Ascending aorta (tissue), 2 donors: ENCODE results near the gene KTN1. TPM values are rescaled to one million over a fixed set of nuclear protein-coding genes. Genes with fewer than 3 reads are reported as not detected.

ENCODE experiments used
- DNase-seq, 2 donors: peaks; one replicate each; pipeline ENCODE4 v3.0.0-alpha.2; 2019; ENCODE audit warnings: low spot score in 2 of 2
- H3K27ac ChIP-seq, 2 donors: fragments of 200-600 bp; sonication (generic); one replicate each; pipeline ENCODE4 v1.5.1; 2016 to 2017; ENCODE audit warnings: mild to moderate bottlenecking in 1 of 2
- H3K27me3 ChIP-seq: fragments of 200-600 bp; sonication (generic); one replicate; pipeline ENCODE4 v1.5.1; 2017
- H3K36me3 ChIP-seq, 2 donors: fragments of 200-600 bp; sonication (generic); one replicate each; pipeline ENCODE4 v1.5.1; 2016
- H3K4me1 ChIP-seq, 2 donors: fragments of 200-600 bp; sonication (generic); one replicate each; pipeline ENCODE4 v1.5.1; 2016 to 2017; ENCODE audit warnings: mild to moderate bottlenecking in 1 of 2
- H3K4me3 ChIP-seq, 2 donors: fragments of 200-600 bp; sonication (generic); one replicate each; pipeline ENCODE4 v1.5.1; 2016 to 2017; ENCODE audit warnings: mild to moderate bottlenecking in 1 of 2
- H3K9me3 ChIP-seq, 2 donors: fragments of 200-600 bp; sonication (generic); one replicate each; pipeline ENCODE4 v1.5.1; 2016
- intact Hi-C: fragments of 100-400 bp; cut with DNase I; formaldehyde crosslinking; loops from one replicate; pipeline ENCODE4 v1.15.1; 2023
- total RNA-seq: library from RNA; depleted of rRNA; stranded (reverse); fragments of >200 nt; gene quantifications from one replicate; pipeline ENCODE4 v1.1.0, GENCODE V29; 2016
- TF ChIP-seq, protein P1 (sequence below), 3 experiments: fragments of 200-600 bp in 2 of 3; fragments of 450-650 bp in 1 of 3; sonication (generic) in 2 of 3; IDR thresholded peaks; one replicate each; pipeline ENCODE4 v1.5.1; 2016 to 2019; ENCODE audit warnings: antibody characterized with exemption in 3 of 3, mild to moderate bottlenecking in 1 of 3, moderate library complexity in 1 of 3

Gene KTN1
- total RNA-seq, 1 donor from 2014 or later, result 36.3 TPM

DNA sequence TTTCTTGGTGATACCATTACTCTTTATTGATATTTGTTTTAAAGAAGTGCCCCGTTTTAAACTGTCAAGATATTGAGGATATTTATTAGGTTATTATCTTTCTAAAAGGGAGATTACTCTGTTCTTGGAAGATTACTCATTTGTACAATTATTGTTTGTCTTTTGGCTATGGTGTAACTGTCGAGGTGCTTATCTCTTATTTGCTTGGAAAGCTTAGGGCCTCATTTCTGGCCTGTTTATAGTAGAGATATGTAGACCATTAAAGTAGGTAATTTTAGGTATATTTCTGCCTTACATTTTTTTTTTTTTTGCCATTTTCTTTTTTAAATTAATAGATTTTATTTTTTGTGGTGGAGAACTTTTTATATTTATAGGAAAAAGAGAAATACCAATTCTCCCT is 74.2 kb downstream of the KTN1 start:
- no peak for DNase-seq
- TF ChIP-seq, protein P1, sequence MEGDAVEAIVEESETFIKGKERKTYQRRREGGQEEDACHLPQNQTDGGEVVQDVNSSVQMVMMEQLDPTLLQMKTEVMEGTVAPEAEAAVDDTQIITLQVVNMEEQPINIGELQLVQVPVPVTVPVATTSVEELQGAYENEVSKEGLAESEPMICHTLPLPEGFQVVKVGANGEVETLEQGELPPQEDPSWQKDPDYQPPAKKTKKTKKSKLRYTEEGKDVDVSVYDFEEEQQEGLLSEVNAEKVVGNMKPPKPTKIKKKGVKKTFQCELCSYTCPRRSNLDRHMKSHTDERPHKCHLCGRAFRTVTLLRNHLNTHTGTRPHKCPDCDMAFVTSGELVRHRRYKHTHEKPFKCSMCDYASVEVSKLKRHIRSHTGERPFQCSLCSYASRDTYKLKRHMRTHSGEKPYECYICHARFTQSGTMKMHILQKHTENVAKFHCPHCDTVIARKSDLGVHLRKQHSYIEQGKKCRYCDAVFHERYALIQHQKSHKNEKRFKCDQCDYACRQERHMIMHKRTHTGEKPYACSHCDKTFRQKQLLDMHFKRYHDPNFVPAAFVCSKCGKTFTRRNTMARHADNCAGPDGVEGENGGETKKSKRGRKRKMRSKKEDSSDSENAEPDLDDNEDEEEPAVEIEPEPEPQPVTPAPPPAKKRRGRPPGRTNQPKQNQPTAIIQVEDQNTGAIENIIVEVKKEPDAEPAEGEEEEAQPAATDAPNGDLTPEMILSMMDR (IDR thresholded peaks at IDR 0.05), result no peak
- intact Hi-C loops, result no loop called here
- Histone ChIP-seq H3K9me3 (no peaks in the 10 kb centered on the region), H3K4me1 (no peaks in the 10 kb centered on the region), H3K27me3 (no peaks in the 10 kb centered on the region), H3K27ac (no peak overlapping the region), H3K4me3 (no peak overlapping the region), H3K36me3 (peaks cover 57 to 81% of the 10 kb centered on the region in 2 donors)

DNA sequence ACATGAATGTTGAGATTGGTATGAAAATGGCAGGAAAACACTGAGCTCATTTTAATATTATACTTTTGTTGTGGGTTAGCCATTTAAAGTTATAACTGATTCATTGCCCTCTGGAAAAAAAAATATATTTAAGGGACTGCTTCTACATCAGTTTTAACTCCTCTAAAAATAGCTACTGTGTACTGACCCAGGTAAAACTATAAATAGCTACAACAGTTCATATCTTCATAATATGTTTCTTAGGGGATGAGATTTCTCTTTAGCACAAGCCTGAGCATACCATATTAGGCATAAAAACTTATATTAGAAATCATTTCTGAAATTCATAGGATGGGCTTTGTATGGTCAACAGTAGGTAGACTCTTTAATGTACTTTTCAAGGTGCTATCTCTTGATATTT is 81.0 kb downstream of the KTN1 start:
- Histone ChIP-seq H3K27me3 (no peaks in the 10 kb centered on the region), H3K36me3 (peaks cover 40 to 41% of the 10 kb centered on the region in 2 donors), H3K4me3 (no peak overlapping the region), H3K27ac (no peak overlapping the region), H3K9me3 (no peaks in the 10 kb centered on the region), H3K4me1 (peaks cover 0 to 3% of the 10 kb centered on the region in 2 donors)
- DNase-seq, result no peak
- TF ChIP-seq, protein P1 (IDR thresholded peaks at IDR 0.05), result no peak
- intact Hi-C loops, result no loop called here

GRCh38 chr14:55662752-55663151 is 82.7 kb downstream of the KTN1 start:
- intact Hi-C loops, result no loop called here
- H3K9me3 ChIP-seq, result no peaks in the 10 kb centered on the region
- H3K36me3 ChIP-seq, result peaks cover 24 to 26% of the 10 kb centered on the region in 2 donors
- no peak overlapping the region for H3K4me3 ChIP-seq
- H3K27me3 ChIP-seq, result no peaks in the 10 kb centered on the region
- DNase-seq, result no peak
- TF ChIP-seq, protein P1 (IDR thresholded peaks at IDR 0.05), result no peak
- peaks cover 0 to 3% of the 10 kb centered on the region in 2 donors for H3K4me1 ChIP-seq
- no peak overlapping the region for H3K27ac ChIP-seq

DNA sequence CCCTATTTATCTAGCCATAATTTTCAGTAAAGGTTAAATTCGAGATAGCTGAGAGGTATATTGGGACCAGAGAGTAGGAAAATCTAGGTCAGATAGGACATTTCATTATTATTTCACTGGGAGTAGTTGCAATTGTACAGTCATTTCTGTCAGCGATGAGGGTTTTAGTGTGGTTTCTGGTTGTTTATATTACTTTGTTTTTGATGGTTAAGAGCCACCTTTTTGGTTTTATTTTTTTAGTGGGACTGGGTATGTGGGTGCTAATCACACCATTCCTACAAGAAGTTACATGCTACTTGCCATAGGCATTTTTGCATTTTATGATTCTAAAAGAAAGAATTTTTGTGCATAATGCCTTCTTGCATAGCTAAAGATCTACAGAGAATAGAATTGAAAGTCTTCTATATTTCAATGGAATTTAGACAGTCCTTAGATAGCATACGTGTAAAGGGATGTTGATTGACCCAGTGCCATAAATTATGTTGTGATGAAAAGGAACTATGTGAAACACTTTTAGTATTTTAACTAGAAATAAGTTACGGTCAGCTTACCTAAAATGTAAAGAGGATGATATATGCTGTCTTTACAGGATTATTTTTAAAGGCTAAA is 85.2 kb downstream of the KTN1 start:
- intact Hi-C loops, result no loop called here
- DNase-seq, result no peak
- peaks cover 0 to 3% of the 10 kb centered on the region in 2 donors for H3K4me1 ChIP-seq
- H3K36me3 ChIP-seq, result peaks cover 10 to 14% of the 10 kb centered on the region in 2 donors
- H3K27ac ChIP-seq, result no peak overlapping the region
- TF ChIP-seq, protein P1 (IDR thresholded peaks at IDR 0.05), result no peak
- no peak overlapping the region for H3K4me3 ChIP-seq
- H3K27me3 ChIP-seq, result no peaks in the 10 kb centered on the region
- no peaks in the 10 kb centered on the region for H3K9me3 ChIP-seq

- no peaks in the 10 kb centered on the region for H3K9me3 ChIP-seq
- H3K27ac ChIP-seq, result no peak overlapping the region
- intact Hi-C loops, result no loop called here
- TF ChIP-seq, protein P1 (IDR thresholded peaks at IDR 0.05), result no peak
- no peak for DNase-seq
- H3K4me1 ChIP-seq, result peaks cover 0 to 3% of the 10 kb centered on the region in 2 donors
- no peaks in the 10 kb centered on the region for H3K27me3 ChIP-seq
- no peak overlapping the region for H3K4me3 ChIP-seq
- H3K36me3 ChIP-seq, result peaks cover 30 to 36% of the 10 kb centered on the region in 2 donors
These were observed 87.8 kb downstream of the KTN1 start for GRCh38 chr14:55667801-55668200.

DNA sequence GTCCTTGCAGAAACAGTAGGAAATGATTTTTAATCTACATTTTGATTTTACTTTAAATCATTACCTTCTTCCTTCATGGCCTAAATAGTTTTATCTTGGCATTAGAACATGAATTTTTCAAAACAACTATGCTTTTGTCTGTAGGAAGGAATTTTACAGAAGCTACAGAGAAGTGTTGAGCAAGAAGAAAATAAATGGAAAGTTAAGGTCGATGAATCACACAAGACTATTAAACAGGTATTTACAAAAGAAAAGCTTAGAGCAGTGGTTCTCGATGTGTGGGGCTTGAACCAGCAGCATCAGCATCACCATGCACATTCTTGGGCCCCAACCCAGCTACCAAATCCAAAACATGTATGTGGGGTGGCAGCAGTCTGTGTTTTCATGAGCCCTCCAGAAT is 91.6 kb downstream of the KTN1 start:
- intact Hi-C loops, result no loop called here

More for the DNA sequence above, 91.6 kb downstream of the KTN1 start:
- Histone ChIP-seq H3K27ac (no peak overlapping the region), H3K4me3 (no peak overlapping the region), H3K4me1 (no peaks in the 10 kb centered on the region), H3K27me3 (no peaks in the 10 kb centered on the region), H3K9me3 (no peaks in the 10 kb centered on the region), H3K36me3 (peaks cover 47 to 50% of the 10 kb centered on the region in 2 donors)
- DNase-seq, result no peak
- TF ChIP-seq, protein P1 (IDR thresholded peaks at IDR 0.05), result no peak
